Measurements from ENCODE around the gene ADRA2A.

DNA sequence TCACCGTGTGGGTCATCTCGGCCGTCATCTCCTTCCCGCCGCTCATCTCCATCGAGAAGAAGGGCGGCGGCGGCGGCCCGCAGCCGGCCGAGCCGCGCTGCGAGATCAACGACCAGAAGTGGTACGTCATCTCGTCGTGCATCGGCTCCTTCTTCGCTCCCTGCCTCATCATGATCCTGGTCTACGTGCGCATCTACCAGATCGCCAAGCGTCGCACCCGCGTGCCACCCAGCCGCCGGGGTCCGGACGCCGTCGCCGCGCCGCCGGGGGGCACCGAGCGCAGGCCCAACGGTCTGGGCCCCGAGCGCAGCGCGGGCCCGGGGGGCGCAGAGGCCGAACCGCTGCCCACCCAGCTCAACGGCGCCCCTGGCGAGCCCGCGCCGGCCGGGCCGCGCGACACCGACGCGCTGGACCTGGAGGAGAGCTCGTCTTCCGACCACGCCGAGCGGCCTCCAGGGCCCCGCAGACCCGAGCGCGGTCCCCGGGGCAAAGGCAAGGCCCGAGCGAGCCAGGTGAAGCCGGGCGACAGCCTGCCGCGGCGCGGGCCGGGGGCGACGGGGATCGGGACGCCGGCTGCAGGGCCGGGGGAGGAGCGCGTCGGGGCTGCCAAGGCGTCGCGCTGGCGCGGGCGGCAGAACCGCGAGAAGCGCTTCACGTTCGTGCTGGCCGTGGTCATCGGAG, 1.8 kb downstream of the ADRA2A start:
- TF ChIP-seq ZNF274 (IDR thresholded peaks at IDR 0.05; ENCODE audit: low read depth, low read length), result no peak
- no peak for TF ChIP-seq YY1 (IDR thresholded peaks at IDR 0.05; ENCODE audit: insufficient read depth, insufficient read length)
- TF ChIP-seq SUZ12 (IDR thresholded peaks at IDR 0.05; ENCODE audit: extremely low read depth, insufficient read depth, insufficient read length), result no peak

All from NT2/D1 (cell line).